ENCODE data around the gene LRRTM3.

DNA sequence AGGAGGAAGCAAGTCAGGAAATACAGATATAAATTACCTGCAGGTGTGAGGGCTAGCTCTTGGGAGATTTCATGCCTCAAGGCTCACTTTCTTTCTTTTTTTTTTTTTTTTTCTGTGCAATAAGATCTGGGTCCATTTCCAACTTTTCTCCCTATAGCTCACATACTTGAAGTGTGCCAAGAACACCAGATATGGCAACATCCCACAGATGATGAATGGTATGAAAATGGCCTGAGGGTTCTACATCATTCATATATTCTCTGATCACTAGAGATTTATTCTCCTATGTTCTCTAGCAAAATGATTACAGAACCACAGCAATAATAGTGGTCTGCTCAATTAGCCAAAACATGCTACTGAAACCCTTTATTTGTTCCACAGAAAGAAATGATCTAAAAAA lies 117.2 kb downstream of the LRRTM3 start:
- TF ChIP-seq, protein P1, sequence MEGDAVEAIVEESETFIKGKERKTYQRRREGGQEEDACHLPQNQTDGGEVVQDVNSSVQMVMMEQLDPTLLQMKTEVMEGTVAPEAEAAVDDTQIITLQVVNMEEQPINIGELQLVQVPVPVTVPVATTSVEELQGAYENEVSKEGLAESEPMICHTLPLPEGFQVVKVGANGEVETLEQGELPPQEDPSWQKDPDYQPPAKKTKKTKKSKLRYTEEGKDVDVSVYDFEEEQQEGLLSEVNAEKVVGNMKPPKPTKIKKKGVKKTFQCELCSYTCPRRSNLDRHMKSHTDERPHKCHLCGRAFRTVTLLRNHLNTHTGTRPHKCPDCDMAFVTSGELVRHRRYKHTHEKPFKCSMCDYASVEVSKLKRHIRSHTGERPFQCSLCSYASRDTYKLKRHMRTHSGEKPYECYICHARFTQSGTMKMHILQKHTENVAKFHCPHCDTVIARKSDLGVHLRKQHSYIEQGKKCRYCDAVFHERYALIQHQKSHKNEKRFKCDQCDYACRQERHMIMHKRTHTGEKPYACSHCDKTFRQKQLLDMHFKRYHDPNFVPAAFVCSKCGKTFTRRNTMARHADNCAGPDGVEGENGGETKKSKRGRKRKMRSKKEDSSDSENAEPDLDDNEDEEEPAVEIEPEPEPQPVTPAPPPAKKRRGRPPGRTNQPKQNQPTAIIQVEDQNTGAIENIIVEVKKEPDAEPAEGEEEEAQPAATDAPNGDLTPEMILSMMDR (IDR thresholded peaks at IDR 0.05) = no peak
- no peak for TF ChIP-seq POLR2A (IDR thresholded peaks at IDR 0.05)

Data from adrenal gland (tissue), 5 donors.